Fibroblast of lung (primary cell): Measurements from ENCODE around the gene IMMP2L.

Source experiments
- EZH2 ChIP-seq: IDR thresholded peaks from 2 replicates; pipeline ENCODE4 v1.5.1; 2012; ENCODE audit warnings: low read length, control low read depth, mild to moderate bottlenecking; ENCODE audit errors: missing control alignments
- TF ChIP-seq, protein P1 (sequence below), 2 donors: IDR thresholded peaks in 1 of 2; conservative IDR thresholded peaks in 1 of 2; 1 replicate in 1 of 2; 2 replicates in 1 of 2; pipeline ENCODE4 v1.5.1; 2011 to 2012; ENCODE audit warnings: low read length in 2 of 2, control low read depth in 1 of 2, inconsistent platforms in 1 of 2, low read depth in 1 of 2, mild to moderate bottlenecking in 1 of 2

DNA sequence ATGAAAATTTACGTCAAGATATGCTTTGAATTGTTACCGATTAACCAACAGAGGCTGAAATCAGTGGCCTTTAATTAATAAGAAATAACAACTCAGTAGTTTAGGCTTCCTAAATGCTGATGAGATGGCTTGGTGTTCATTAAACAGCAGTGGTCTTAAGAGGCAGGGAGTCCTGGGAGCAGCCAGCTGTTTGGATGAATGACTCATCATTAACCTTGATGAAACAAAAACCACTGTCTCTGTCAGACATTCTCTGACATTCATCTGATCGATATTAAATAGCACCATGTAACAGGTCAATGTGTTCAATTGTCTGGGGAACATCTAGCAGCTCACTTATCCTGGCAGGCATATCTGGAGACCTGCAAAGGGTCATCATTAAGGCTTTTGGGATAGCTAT, 705.6 kb downstream of the IMMP2L start:
- TF ChIP-seq, protein P1, sequence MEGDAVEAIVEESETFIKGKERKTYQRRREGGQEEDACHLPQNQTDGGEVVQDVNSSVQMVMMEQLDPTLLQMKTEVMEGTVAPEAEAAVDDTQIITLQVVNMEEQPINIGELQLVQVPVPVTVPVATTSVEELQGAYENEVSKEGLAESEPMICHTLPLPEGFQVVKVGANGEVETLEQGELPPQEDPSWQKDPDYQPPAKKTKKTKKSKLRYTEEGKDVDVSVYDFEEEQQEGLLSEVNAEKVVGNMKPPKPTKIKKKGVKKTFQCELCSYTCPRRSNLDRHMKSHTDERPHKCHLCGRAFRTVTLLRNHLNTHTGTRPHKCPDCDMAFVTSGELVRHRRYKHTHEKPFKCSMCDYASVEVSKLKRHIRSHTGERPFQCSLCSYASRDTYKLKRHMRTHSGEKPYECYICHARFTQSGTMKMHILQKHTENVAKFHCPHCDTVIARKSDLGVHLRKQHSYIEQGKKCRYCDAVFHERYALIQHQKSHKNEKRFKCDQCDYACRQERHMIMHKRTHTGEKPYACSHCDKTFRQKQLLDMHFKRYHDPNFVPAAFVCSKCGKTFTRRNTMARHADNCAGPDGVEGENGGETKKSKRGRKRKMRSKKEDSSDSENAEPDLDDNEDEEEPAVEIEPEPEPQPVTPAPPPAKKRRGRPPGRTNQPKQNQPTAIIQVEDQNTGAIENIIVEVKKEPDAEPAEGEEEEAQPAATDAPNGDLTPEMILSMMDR (conservative IDR thresholded peaks at IDR 0.05 in 1 of 2, IDR thresholded peaks at IDR 0.05 in 1 of 2; ENCODE audit: low read depth in 1 of 2, low read length in 2 of 2) = no peak
- TF ChIP-seq EZH2 = no peak
